Right atrium auricular region (tissue), 2 donors: ENCODE measurements around the gene NR2F1-AS1. TPM values are rescaled to one million over a fixed set of nuclear protein-coding genes. Genes with fewer than 3 reads are reported as not detected.

ENCODE experiments used
- DNase-seq: peaks from one replicate; pipeline ENCODE4 v3.0.0-alpha.2; 2019; ENCODE audit warnings: low spot score
- H3K27ac ChIP-seq, 2 donors: fragments of 200-600 bp; sonication (generic); 1 replicate in 1 of 2; 2 replicates in 1 of 2; pipeline ENCODE4 v1.5.1; 2016 to 2019
- H3K27me3 ChIP-seq, 2 donors: fragments of 200-600 bp; sonication (generic); one replicate each; pipeline versions ENCODE4 v1.5.1 to v1.6.0; 2017 to 2019
- H3K36me3 ChIP-seq: fragments of 200-600 bp; sonication (generic); one replicate; pipeline ENCODE4 v1.5.1; 2016
- H3K4me1 ChIP-seq, 2 donors: fragments of 200-600 bp; sonication (generic); one replicate each; pipeline versions ENCODE4 v1.5.1 to v1.6.0; 2017 to 2019
- H3K4me3 ChIP-seq, 2 donors: fragments of 200-600 bp; sonication (generic); 1 replicate in 1 of 2; 2 replicates in 1 of 2; pipeline ENCODE4 v1.5.1; 2017 to 2019; ENCODE audit warnings: mild to moderate bottlenecking in 1 of 2, moderate library complexity in 1 of 2
- H3K9me3 ChIP-seq, 2 donors: fragments of 200-600 bp; sonication (generic); one replicate each; pipeline ENCODE4 v1.5.1; 2019
- total RNA-seq, 2 donors: library from RNA; depleted of rRNA; stranded (reverse); fragments of >200 nt; gene quantifications; one replicate each; pipeline ENCODE4 v1.1.0, GENCODE V29; 2016
- TF ChIP-seq, protein P1 (sequence below), 2 donors: fragments of 200-600 bp; sonication (generic); IDR thresholded peaks; one replicate each; pipeline ENCODE4 v1.5.1; 2019; ENCODE audit warnings: antibody characterized with exemption in 2 of 2

NR2F1-AS1 gene
- total RNA-seq, 2 donors from 2014 or later = 7.1 to 11.0 TPM

DNA sequence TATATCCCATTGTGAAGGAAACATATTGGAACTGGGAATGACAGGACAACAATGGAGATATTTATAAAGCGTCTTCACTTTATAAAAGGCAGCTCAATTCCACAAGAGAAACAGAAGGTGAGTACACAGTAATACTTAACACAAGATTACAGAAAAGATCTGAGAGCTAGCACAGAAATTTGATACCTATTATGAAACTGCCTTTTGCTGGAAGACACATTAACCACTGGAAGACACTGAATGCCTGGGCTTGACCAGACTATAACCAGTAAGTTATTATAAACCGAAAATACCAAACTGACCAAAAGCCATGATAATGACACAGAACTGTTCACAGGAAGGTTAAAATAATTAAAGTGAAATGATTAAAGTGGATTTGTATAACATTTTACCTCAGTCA lies 195.4 kb downstream of the NR2F1-AS1 start:
- Histone ChIP-seq H3K4me3 (no peak overlapping the region), H3K27ac (no peak overlapping the region), H3K4me1 (no peaks in the 10 kb centered on the region), H3K36me3 (no peaks in the 10 kb centered on the region), H3K27me3 (no peaks in the 10 kb centered on the region), H3K9me3 (no peaks in the 10 kb centered on the region)
- TF ChIP-seq, protein P1, sequence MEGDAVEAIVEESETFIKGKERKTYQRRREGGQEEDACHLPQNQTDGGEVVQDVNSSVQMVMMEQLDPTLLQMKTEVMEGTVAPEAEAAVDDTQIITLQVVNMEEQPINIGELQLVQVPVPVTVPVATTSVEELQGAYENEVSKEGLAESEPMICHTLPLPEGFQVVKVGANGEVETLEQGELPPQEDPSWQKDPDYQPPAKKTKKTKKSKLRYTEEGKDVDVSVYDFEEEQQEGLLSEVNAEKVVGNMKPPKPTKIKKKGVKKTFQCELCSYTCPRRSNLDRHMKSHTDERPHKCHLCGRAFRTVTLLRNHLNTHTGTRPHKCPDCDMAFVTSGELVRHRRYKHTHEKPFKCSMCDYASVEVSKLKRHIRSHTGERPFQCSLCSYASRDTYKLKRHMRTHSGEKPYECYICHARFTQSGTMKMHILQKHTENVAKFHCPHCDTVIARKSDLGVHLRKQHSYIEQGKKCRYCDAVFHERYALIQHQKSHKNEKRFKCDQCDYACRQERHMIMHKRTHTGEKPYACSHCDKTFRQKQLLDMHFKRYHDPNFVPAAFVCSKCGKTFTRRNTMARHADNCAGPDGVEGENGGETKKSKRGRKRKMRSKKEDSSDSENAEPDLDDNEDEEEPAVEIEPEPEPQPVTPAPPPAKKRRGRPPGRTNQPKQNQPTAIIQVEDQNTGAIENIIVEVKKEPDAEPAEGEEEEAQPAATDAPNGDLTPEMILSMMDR (IDR thresholded peaks at IDR 0.05) = no peak
- DNase-seq = no peak

DNA sequence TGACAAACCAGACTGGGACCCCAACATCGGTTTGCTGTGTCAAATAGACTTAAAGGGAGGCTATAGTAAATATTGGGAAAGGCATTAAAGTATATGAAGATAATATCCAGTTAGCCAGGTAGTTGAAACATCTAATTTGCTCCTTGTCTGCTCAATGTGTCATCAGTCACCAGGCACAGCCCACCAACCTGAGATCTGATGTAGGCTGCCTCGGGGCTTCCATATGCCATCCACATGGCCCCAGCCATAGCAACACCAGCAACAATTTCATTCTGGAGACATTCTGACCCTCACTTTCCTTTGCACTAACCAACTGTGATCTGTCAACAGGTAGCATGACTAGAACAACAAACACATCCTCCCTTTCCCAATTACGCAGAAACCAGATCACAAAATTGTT lies 196.0 kb downstream of the NR2F1-AS1 start:
- Histone ChIP-seq H3K27ac (no peak overlapping the region), H3K27me3 (no peaks in the 10 kb centered on the region), H3K4me3 (no peak overlapping the region), H3K36me3 (no peaks in the 10 kb centered on the region), H3K4me1 (no peaks in the 10 kb centered on the region), H3K9me3 (no peaks in the 10 kb centered on the region)
- TF ChIP-seq, protein P1 (IDR thresholded peaks at IDR 0.05) = no peak
- no peak for DNase-seq

DNA sequence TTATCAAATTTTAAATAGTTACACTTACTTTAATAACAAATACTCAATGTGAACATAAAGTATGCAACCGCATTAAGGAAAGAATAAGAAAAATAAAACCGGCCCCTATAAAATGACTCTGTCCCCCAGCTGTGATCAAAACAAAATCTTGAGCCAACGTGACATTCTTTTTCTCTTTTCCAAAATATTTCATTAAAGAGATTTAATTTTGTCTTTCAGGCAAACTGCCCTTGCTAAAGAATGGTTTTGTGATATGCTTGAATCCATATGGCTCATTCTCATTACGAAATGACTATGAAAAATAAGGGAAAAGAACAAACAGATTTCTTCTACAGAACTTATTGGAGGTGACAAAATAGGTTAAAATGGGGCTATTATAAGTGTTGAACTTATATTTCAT lies 197.0 kb downstream of the NR2F1-AS1 start:
- Histone ChIP-seq H3K36me3 (no peaks in the 10 kb centered on the region), H3K4me3 (no peak overlapping the region), H3K4me1 (no peaks in the 10 kb centered on the region), H3K9me3 (no peaks in the 10 kb centered on the region), H3K27ac (no peak overlapping the region), H3K27me3 (no peaks in the 10 kb centered on the region)
- TF ChIP-seq, protein P1 (IDR thresholded peaks at IDR 0.05) = no peak
- DNase-seq = no peak

DNA sequence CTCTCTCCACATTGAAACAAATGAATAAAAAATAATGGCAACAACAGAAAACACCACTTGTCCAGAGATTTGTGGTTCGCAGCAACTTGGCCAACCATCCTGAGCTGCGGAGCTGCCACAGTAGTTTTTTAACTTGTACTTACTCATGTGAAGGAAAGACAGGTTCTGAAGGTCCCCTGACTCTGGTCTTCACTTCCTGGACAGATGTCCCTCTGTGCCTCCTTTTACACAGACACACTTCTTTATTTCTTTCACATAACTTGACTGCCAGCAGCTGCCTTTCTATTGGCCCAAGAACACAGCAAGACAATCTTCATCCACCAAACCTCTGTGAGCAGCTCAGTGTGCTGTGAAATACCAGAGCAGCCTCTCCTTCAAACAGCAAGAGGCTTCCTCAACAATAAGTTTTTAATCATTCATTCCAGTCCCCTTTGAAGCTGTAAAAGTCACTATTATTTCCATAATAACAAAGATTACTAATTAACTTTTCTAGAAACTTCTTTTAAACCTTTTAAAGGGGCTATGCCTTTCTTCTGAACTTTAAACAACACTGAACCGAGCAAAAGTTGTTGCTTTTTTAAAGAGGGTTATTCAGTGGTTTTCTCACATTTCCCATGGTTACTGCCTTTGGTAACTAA lies 198.7 kb downstream of the NR2F1-AS1 start:
- Histone ChIP-seq H3K4me3 (no peak overlapping the region), H3K27ac (no peak overlapping the region), H3K4me1 (no peaks in the 10 kb centered on the region), H3K36me3 (no peaks in the 10 kb centered on the region), H3K27me3 (no peaks in the 10 kb centered on the region), H3K9me3 (no peaks in the 10 kb centered on the region)
- no peak for DNase-seq
- TF ChIP-seq, protein P1 (IDR thresholded peaks at IDR 0.05) = no peak

DNA sequence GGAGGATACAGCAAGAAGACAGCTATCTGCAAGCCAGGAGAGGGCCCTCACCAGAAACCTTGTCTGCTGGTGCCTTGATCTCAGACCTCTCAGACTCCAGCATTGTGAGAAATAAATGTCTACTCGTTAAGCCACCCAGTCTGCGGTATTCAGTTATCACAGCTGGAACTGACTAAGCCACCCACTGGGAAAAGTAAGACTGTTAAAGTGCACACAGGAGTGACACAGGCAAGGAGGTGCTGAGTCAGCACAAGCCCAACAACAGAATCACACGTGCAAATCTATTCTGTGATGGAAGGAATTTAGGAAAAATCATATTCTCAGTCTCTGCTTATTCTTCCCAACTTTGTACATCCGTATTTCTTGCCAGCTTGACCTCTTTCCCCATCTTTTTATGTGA lies 200.0 kb downstream of the NR2F1-AS1 start:
- no peaks in the 10 kb centered on the region for H3K27me3 ChIP-seq
- no peaks in the 10 kb centered on the region for H3K4me1 ChIP-seq
- H3K4me3 ChIP-seq = no peak overlapping the region
- no peaks in the 10 kb centered on the region for H3K9me3 ChIP-seq
- H3K36me3 ChIP-seq = no peaks in the 10 kb centered on the region
- H3K27ac ChIP-seq = no peak overlapping the region
- no peak for DNase-seq
- TF ChIP-seq, protein P1 (IDR thresholded peaks at IDR 0.05) = no peak

DNA sequence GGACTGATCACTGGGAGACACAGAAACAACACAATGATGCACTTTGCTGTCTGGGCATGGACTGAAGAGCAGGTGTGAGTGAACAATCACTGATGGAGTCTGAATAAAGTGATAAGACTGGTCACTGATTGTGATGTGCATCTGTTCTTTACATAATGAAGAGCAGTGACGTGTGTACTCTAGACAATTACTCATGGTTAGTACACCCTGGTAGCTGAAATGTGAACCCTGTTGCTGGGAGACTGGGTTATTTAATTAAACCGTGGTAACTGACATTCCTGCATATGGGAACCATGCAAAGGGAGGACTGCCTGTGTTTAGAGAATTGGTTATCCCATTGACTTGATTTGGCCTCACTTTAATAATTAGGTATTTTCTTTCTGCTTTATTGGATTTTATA lies 202.9 kb downstream of the NR2F1-AS1 start:
- no peak for DNase-seq
- H3K9me3 ChIP-seq = peaks cover 0 to 3% of the 10 kb centered on the region in 2 donors
- TF ChIP-seq, protein P1 (IDR thresholded peaks at IDR 0.05) = no peak
- H3K4me3 ChIP-seq = no peak overlapping the region
- no peaks in the 10 kb centered on the region for H3K27me3 ChIP-seq
- H3K27ac ChIP-seq = no peak overlapping the region
- no peaks in the 10 kb centered on the region for H3K4me1 ChIP-seq
- no peaks in the 10 kb centered on the region for H3K36me3 ChIP-seq
